SK-N-DZ (cell line): ENCODE data around the gene CD2.
A peak's percentile ranks its signal among the peaks of the same experiment; 100 is the strongest.
"Not testable (repeated sequence)": the region's sequence is repeated elsewhere in the genome, so short reads cannot be mapped to it uniquely, and the experiment has no call there.

Experiments
- DNase-seq: peaks from one replicate; pipeline ENCODE4 v3.0.0-alpha.2; 2015; ENCODE audit warnings: low spot score

The CD2 gene

DNA sequence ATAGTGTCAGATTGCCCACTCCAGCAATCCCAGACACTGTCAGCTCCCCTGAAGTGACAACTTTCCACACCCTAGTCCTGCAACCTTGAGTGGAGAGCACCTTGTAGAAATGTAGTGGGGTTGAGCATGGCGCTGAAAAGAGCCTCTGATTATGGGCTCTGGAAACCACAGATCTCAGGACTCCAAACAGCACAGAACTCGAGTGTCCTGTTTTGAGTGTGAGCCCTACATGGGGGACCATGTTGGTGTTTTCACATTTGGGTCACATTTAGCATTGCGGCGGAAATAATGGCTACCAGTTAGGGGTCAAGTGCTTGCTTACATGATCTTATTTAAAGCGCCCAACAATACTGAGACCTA lies 4.2 kb downstream of the CD2 start:
- not testable (repeated sequence) for DNase-seq

- DNase-seq = no peak
Observed at GRCh38 chr1:116759636-116760035, 5.4 kb downstream of the CD2 start.

DNA sequence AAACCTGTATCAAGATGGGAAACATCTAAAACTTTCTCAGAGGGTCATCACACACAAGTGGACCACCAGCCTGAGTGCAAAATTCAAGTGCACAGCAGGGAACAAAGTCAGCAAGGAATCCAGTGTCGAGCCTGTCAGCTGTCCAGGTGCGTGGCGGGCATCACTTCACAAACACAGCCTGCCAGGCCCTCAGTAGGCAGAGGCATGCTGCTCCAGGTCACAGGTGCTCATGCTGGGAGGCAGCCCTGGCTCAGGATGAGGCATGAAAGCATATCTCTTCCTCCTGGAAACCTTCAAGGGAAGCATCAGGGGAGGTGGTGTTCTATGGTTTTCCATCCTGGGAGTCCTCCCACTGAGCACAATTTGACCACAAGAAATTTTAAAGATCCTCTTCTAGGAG lies 6.3 kb downstream of the CD2 start:
- no peak for DNase-seq

- DNase-seq = no peak
Observed at GRCh38 chr1:116760996-116761665, 6.9 kb downstream of the CD2 start.

DNA sequence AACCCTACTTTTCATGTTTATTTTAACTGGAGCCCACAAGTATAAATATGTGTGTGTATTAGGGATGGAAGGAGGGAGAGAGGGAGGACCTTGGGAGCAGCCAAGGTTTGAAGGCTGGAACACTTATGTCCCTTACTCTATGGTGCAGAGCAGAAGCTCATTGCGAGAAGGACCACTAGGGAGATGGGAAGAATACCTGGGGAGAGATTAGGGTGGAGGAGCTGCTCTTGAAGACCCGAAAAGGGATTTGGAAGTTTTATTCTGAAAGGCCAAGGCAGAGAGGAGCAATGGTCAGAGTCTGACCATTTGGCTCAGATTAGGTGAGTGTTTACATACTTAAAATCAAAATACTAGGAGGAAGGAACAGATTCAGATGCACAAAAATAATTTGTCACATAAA lies 8.1 kb downstream of the CD2 start:
- no peak for DNase-seq

- DNase-seq = no peak
Observed at GRCh38 chr1:116762781-116763115, 8.5 kb downstream of the CD2 start.

DNA sequence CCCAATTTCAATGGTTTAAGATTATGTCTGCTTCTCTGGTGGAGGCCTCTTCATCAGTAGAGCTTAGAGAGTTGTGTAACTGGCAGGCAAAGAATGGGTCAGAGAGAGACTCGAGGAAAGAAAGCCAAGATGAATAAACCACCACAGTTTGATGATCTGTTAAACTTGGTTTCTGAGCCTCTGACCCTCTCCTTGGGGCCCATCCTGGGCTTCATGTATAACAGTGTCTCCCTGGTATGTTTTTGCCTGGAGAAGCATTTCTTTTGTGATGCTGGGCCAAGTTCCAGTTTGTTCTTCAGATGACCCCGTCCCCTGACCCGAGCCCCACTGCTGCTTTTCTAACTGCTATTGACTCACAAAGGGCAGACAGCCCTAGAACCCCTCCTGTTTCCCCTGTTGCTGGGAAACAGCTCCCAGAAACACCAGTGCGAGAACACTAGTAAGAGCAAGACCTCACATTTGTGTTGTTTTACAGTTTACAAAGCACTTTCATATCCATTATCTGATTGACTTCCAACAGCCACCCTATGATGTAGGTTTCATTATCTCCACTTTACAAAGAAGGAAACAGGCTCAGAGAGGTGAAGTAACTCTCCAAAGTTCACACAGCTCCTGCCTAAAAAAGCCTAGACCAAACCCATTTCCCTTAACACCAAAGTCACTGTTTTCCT lies 9.0 kb downstream of the CD2 start:
- DNase-seq = no peak

DNA sequence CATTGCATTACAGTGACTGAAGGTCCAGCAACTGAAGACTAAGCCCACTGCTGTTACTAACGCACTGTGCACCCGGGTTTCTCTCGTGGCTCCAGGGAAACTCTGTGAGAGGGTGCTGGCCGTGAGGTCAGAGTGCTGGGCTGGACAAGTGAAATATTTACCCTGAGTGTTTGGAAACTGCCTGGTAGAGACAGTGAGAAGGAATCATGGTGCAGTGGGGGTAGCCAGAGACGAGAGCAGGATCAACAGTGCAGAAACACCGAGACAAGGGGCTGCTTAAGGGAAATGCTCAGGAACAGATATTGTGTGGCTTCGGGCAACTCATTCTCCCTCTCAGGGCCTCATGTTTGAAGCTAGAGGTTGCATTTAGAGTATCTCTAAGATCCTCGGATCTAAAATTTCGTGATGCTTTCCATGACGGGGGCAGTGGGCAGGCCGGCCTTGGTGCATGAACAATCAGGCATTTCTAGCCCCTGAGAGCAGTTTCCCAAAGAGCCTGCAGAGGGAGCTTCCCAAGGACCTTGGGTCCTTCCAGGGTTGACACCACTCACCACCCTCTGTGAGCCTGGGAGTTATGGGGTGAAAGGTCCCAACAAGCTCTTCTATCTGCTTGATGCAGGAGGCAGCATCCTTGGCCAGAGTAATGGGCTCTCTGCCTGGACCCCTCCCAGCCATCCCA lies 9.7 kb downstream of the CD2 start:
- DNase-seq = peak; percentile 54

GRCh38 chr1:116764466-116764898 lies 10.3 kb downstream of the CD2 start:
- no peak for DNase-seq

GRCh38 chr1:116764906-116765862 lies 11.0 kb downstream of the CD2 start:
- no peak for DNase-seq

DNA sequence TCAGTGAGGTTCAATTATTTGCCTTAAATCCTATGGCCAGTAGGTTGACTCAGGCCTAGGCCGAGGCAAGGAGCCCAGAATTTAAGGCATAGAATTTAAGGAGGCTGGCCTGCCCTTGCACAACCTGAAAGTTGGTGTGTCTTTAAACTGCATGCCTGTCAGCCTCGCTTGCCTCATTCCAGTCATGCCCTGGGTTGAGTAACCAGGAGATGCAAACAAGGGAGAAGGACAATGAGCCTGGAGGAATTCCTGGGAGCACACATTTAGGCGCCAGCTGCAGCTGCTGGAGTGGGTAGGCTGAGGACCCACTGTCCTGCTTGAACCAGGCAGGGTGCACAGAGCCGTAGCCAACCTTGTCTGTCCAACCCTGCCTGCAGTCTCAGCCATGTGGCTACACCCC lies 11.7 kb downstream of the CD2 start:
- no peak for DNase-seq

GRCh38 chr1:116766616-116767469 lies 12.6 kb downstream of the CD2 start:
- DNase-seq = peak; percentile 74

- DNase-seq = no peak
Observed at GRCh38 chr1:116767782-116768382, 13.7 kb downstream of the CD2 start.

- no peak for DNase-seq
Observed at GRCh38 chr1:116768416-116769103, 14.3 kb downstream of the CD2 start.

- DNase-seq = no peak
Observed at GRCh38 chr1:116769104-116769452, 14.8 kb downstream of the CD2 start.

DNA sequence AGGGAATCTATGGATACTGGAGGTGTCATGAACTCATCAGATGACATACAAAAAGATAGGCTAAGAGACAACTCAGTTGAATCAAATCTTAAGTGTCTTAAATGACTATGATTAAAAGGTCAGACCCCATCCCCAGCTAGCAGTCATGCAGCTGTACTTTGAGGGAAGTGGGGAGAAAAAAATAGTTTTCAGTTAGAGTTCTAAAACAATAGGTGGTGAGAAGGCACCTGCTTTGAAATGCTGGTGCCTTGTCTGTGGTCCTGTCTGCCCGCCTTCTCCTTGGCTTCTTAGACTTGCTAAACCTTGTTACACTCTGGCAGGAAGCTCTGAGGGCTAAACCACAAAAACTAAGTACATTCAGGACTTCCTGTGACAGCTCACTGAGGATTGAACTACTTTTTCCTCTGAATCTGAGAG lies 15.3 kb downstream of the CD2 start:
- no peak for DNase-seq

- DNase-seq = no peak
Observed at GRCh38 chr1:116769994-116770393, 15.8 kb downstream of the CD2 start.

DNA sequence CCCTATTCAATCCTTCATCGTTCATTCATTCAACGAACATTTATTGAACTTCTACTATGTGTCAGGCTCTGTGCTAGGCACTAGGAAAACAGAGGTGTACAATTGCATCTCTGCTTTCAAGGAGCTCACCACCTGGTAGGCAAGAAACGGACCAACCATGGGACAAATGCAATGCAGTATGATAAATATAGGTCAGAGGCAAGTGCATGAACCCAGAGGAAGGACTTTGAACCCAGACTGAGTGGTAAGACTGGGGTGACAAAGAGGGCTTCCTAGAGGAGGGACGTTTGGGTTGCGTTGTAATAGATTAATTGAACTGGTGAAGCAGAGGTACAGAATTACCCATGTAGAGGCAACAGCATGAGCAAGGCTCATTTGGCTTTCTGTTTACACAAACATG lies 16.4 kb downstream of the CD2 start:
- no peak for DNase-seq

DNA sequence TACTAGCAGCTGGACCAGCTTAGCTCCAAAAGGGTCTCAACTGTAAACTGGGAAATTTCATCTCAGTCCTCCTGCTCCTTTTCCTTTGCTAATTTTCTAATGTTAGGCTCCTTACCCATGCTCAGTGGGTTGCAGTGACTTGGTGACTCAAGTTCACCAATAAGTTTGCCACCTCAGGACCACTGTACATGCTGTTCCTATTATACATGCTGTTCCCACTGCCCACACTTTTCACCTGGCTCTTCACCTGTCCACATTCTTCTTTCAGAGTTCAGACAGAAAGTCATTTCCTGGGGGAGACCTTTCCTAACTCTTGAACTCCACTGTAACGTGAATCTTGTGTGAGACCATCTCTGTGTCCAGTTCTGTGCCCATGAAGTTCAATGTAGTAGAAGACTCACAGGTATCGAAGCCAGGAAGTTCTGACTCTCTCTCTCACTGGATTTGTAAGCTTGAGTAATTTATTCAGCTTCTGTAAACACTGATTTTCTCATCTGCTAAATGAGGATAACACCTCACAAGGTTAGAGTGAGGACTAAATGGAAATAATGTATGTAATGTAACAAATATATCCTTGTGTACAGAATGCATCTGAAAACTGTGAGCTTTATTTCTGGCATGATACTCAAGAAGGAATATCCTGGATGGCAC lies 17.9 kb downstream of the CD2 start:
- no peak for DNase-seq

DNA sequence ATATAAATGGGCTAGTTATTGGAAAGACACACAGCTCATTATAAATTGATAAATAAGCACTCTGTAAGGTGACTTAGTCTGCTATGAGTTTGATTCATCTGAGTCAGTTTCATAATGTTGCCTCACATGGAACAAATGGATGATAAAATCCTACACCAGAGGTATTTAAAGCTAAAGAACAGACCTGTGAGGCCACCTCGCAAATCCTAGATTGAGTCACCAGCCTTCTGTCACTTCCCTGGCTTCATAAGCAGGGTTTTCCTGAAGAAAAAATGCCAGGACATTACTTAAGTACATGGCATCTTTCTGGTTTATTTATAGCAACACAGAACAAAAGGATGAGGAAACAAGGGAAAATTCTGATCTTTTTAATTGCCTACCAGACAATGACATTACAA lies 18.4 kb downstream of the CD2 start:
- DNase-seq = no peak
